Coronary artery (tissue), 2 donors: ENCODE data around the gene ACAD8.

Experiments used
- DNase-seq: peaks from one replicate; pipeline ENCODE4 v3.0.0-alpha.2; 2017; ENCODE audit warnings: low spot score
- H3K27ac ChIP-seq, 2 donors: fragments of 200-600 bp; sonication (generic); one replicate each; pipeline ENCODE4 v1.5.1; 2016 to 2019
- H3K4me3 ChIP-seq: fragments of 200-600 bp; sonication (generic); 2 replicates; pipeline ENCODE4 v1.5.1; 2016; ENCODE audit warnings: mild to moderate bottlenecking, moderate library complexity
- TF ChIP-seq, protein P1 (sequence below): fragments of 200-600 bp; sonication (generic); IDR thresholded peaks from one replicate; pipeline ENCODE4 v1.5.1; 2019; ENCODE audit warnings: antibody characterized with exemption

ACAD8 gene

DNA sequence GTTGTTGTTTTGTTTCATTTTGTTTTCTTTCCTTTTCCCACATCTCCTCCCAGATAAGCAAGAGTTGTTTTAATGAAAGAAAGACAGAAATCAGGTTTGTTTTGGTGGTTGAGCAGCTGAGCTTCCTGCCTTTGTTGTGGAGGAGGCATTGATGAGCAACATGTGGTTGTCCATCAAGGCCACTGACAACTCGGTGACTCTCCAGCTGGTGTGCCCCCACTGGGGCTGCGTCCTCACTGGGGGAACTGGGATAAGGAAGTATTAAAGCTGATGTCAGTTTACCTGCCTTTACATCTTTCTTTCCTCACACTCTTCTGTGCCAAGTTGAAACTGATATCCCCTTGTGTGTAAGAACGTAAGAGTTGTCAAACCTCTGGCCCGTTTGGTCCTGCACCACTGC, 23.0 kb upstream of the ACAD8 start:
- H3K27ac ChIP-seq, result no peak overlapping the region
- DNase-seq, result no peak

DNA sequence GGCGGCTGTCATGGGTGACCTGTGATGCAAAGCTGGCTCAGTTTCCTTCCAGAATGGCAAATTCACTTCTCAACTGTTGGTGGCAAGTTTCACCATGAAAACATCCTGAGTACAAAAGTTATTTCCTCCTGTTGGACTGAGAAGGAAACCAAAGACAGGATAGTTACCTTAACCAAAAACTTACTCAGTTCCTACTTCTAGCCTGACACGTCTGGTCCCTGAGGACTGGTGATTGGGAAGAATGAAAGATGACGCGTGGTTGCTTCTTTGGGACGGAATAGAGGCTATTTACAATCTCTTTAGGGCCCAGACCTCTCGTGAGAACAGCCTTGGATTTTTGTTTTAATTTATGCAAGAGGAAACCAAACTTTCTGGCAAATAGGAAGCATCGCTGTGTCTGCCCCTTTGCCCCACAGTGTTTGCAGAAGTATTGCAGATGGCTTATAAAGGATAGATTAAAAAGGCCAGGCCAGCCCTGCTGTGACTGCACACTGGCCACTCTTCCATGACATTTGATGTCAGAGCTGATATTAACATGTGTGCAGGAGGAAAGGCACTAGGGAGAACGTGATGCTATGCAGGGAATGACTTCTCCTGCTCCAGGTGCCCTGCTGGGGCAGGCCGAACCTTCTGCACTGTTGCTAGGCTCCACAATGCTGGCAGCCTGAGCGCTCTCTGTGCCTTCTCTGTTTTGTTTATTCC, 21.3 kb upstream of the ACAD8 start:
- Histone ChIP-seq H3K4me3 (no peak overlapping the region), H3K27ac (no peak overlapping the region)
- TF ChIP-seq, protein P1, sequence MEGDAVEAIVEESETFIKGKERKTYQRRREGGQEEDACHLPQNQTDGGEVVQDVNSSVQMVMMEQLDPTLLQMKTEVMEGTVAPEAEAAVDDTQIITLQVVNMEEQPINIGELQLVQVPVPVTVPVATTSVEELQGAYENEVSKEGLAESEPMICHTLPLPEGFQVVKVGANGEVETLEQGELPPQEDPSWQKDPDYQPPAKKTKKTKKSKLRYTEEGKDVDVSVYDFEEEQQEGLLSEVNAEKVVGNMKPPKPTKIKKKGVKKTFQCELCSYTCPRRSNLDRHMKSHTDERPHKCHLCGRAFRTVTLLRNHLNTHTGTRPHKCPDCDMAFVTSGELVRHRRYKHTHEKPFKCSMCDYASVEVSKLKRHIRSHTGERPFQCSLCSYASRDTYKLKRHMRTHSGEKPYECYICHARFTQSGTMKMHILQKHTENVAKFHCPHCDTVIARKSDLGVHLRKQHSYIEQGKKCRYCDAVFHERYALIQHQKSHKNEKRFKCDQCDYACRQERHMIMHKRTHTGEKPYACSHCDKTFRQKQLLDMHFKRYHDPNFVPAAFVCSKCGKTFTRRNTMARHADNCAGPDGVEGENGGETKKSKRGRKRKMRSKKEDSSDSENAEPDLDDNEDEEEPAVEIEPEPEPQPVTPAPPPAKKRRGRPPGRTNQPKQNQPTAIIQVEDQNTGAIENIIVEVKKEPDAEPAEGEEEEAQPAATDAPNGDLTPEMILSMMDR, result no peak
- DNase-seq, result no peak

More for the DNA sequence above, 23.0 kb upstream of the ACAD8 start:
- H3K4me3 ChIP-seq, result no peak overlapping the region
- TF ChIP-seq, protein P1, result no peak

DNA sequence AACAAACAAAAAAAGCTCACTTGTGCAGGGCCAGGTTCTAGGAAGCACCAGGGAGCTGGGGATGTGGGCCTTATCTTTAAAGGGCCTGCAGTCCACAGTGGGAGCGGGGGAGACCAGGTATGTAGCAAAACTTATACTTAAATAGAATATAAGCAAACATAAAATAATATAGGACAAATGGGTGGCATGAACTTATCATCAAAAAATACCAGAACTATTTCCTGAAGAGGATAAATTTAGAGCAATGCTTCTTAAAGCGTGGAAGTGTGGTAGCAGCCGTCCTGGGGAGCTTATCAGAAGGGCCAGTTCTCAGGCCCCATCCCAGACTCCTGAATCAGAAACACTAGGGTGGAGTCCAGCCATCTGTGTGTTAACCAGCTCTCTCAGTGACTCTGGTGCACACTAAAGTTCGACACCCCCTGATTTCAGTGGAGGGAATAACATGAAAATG, 19.6 kb upstream of the ACAD8 start:
- DNase-seq, result no peak
- Histone ChIP-seq H3K27ac (no peak overlapping the region), H3K4me3 (no peak overlapping the region)
- TF ChIP-seq, protein P1, result no peak

DNA sequence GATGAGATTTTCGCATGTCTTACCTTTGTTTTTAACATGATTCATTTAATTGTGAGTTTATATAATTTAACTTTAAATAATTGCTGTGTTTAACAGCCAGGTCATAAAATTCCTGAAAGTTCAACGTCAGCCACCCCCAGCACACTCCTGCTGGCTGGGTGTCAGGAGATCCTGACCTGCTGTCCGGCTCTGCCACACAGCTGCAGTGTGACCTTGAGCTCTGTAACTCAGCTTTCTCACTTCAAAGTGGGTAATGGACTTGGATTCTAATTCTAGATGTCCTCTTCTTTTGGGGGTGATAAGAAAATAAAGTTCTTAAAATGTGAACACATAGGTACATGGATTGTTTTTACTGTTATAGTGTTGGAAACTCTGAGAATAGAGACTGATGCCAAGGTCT, 18.0 kb upstream of the ACAD8 start:
- TF ChIP-seq, protein P1, result no peak
- Histone ChIP-seq H3K27ac (no peak overlapping the region), H3K4me3 (no peak overlapping the region)
- no peak for DNase-seq

DNA sequence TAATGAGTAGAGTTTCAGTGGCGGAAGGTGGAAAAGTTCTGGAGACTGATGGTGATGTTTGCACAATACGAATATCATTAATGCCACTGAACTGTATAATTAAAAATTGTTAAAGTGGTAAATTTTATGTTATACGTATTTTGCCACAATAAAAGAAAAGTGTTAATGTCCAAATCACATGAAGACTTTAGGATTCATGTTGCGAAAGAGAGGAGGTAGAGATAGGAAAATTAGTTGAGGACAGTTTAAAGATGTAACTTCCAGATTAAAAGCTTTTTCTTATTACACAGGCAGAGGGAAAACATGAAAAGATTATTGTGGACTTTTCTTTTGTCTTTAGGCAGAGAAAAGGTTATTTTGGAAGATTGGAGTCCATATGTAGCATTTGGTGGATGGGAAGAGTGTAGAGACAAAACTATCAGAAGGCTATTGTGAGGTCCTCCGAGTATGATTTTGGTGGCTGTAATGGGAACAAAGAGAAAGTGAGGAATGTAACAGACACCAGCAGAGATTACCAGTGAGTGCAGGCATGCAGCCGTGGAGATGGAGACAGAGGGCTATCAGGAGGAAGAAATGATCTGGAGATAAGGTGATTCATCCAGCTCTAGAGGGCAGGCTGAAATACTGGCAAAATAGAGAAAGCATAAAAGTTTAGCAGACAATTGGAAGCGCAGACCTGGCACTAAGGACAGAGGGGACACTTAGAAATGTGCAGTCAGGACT, 16.4 kb upstream of the ACAD8 start:
- TF ChIP-seq, protein P1, result no peak
- DNase-seq, result no peak
- Histone ChIP-seq H3K4me3 (no peak overlapping the region), H3K27ac (no peak overlapping the region)

DNA sequence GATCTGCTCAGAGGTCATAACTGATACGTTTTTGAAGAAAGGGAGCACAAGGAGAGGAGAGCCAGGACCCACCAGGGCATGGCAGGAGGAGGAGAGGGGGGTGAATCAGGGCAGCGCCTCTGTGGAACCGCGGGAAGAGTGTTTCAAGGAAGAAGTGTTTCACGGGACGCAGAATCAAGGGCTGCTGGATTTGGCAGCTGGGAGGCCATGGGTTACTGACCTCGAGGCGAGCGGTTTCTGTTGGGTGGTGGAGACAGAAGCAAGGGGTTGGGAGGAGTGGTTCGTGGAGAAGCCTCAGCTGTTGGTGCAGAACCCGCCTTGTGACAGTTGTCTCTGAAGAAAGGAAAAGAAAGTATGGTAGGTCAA, 15.8 kb upstream of the ACAD8 start:
- Histone ChIP-seq H3K27ac (no peak overlapping the region), H3K4me3 (no peak overlapping the region)
- no peak for DNase-seq
- TF ChIP-seq, protein P1, result no peak

DNA sequence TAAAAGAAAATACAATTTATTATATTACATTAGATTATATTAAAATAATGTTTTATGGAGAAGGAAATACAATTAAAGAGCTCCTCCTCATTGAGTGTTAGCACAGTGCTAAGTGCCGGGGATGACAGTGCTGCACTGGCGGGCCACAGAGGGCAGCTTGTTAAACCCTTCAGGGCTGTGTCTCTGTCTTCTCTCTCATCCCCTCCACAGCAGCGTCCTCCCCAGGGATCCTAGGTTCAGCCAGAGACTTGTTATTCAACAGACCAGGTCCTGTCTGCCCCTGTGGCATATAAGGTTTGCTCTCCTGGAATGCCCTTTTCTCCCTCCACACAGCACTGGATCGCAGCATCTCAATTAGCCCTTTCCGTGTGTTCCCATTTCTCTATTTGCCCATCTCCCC, 14.4 kb upstream of the ACAD8 start:
- TF ChIP-seq, protein P1, result no peak
- Histone ChIP-seq H3K27ac (no peak overlapping the region), H3K4me3 (no peak overlapping the region)
- DNase-seq, result no peak
